Activated CD4-positive, alpha-beta T cell treated with anti-CD3 and anti-CD28 coated beads, Interleukin-2, amount 10 ng/mL, durations not matched to agents 24 days and 14 days (primary cell): ENCODE results near the gene VIPAS39. TPM values are rescaled to one million over a fixed set of nuclear protein-coding genes. Genes with fewer than 3 reads are reported as not detected.
A peak's percentile ranks its signal among the peaks of the same experiment; 100 is the strongest.

Experiments used
- DNase-seq: peaks from one replicate; pipeline ENCODE4 v3.0.0; 2022
- H3K27ac Mint-ChIP-seq: one replicate; pipeline ENCODE4 v1.8.0; 2022; ENCODE audit warnings: mild to moderate bottlenecking, mixed read lengths
- H3K27me3 Mint-ChIP-seq: one replicate; pipeline ENCODE4 v1.8.0; 2022; ENCODE audit warnings: mixed read lengths
- H3K36me3 Mint-ChIP-seq: one replicate; pipeline ENCODE4 v1.8.0; 2022; ENCODE audit warnings: low read depth, mild to moderate bottlenecking, mixed read lengths
- H3K4me1 Mint-ChIP-seq: one replicate; pipeline ENCODE4 v1.8.0; 2021; ENCODE audit warnings: mixed read lengths
- H3K4me3 Mint-ChIP-seq: one replicate; pipeline ENCODE4 v1.8.0; 2022; ENCODE audit warnings: mild to moderate bottlenecking, moderate library complexity, mixed read lengths
- H3K9me3 Mint-ChIP-seq: one replicate; pipeline ENCODE4 v1.8.0; 2021; ENCODE audit warnings: mixed read lengths
- intact Hi-C: fragments of 100-400 bp; cut with micrococcal nuclease; formaldehyde crosslinking; loops from one replicate; pipeline ENCODE4 v1.15.1; 2023
- total RNA-seq: library from RNA; stranded (reverse); gene quantifications from 2 replicates; pipeline ENCODE4 v1.2.3, GENCODE V29; 2022

VIPAS39 gene
- total RNA-seq, 1 donor from 2014 or later = 18.5 TPM

DNA sequence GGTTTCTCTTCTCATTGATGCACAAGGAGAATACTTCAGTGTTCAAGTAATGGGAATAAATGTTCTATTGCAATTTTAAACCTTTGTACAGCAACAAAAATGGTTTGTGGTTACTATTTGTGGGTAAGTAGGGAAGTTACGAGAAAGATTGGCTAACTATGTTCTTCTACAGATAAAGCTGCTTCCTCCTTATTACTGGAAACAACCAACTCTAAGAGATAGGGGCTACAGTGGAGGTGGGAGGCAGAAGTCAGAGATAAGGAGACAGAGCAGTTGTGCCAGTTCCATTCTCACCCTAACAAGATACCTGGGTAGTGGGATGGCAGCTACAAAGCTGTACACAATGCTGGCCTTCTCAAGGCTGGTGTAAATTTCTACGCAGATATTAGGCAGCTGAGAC, 50.2 kb downstream of the VIPAS39 start:
- H3K4me1 Mint-ChIP-seq = peaks cover 13% of the 10 kb centered on the region
- H3K4me3 Mint-ChIP-seq = peak overlapping the region; percentile 15
- H3K9me3 Mint-ChIP-seq = no peaks in the 10 kb centered on the region
- intact Hi-C loops = no loop called here
- no peaks in the 10 kb centered on the region for H3K27me3 Mint-ChIP-seq
- no peak overlapping the region for H3K27ac Mint-ChIP-seq
- no peaks in the 10 kb centered on the region for H3K36me3 Mint-ChIP-seq
- DNase-seq = no peak

DNA sequence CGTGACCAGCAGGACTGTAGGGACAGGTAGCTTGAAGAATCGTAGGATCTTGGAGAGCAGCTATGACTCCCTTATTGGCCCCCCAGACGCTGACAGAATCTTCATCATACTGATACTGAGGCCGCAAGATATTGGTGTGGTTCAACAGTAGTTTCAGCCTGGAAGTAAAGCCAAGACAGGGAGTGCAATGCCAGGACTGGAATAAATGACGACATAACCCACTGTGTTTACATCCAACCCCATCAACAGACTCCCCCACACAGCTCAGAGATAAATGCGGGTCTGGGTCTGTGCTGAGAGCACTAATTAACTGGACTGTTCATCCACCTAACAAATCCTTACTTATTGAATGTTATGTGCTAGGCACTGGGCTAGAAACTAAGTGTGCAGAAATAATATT, 50.7 kb downstream of the VIPAS39 start:
- intact Hi-C loops = no loop called here
- Mint-ChIP-seq H3K36me3 (no peaks in the 10 kb centered on the region), H3K27me3 (no peaks in the 10 kb centered on the region), H3K4me3 (peak overlapping the region; percentile 15), H3K27ac (no peak overlapping the region), H3K4me1 (peaks cover 13% of the 10 kb centered on the region), H3K9me3 (no peaks in the 10 kb centered on the region)
- no peak for DNase-seq

DNA sequence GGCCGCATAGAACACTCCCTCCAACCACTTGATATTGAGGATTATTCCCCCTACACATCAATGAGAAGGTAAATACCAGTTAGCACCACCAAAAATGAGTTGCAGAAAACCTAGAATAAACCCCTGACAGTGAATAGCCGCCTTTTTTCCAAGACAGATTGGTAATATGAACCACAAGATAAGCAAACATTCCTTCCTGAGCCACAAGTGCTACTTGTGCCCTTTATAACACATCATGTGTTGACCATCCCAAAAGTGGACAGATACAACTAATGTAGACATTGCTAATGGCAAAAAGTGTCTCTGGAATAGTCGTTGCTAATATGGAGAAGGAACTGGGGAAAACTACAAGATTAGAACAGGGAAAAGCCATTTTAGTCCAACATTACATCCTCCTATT, 51.3 kb downstream of the VIPAS39 start:
- H3K4me3 Mint-ChIP-seq = peak overlapping the region; percentile 10

DNA sequence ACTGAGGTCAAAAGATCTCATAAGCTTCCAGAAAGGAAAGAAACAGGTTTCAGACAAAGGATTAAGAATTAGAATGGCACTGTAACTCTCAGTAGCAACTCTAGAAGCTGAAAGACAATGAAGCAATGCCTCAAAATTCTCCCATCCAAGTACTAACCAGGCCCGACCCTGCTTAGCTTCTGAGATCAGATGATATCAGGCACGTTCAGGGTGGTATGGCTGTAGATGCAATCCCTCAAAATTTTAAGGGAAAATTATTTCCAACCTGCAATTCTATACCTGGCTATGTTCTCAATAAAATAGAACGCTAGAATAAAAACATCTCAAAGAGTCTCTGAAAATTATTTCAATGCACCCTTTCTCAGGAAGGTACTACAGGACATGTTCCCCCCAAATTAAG, 53.6 kb downstream of the VIPAS39 start:
- peaks cover 13% of the 10 kb centered on the region for H3K4me1 Mint-ChIP-seq
- no peak overlapping the region for H3K4me3 Mint-ChIP-seq
- DNase-seq = no peak
- intact Hi-C loops = no loop called here
- H3K9me3 Mint-ChIP-seq = no peaks in the 10 kb centered on the region
- no peak overlapping the region for H3K27ac Mint-ChIP-seq
- no peaks in the 10 kb centered on the region for H3K27me3 Mint-ChIP-seq
- H3K36me3 Mint-ChIP-seq = no peaks in the 10 kb centered on the region

More for the DNA sequence above, 51.3 kb downstream of the VIPAS39 start:
- Mint-ChIP-seq H3K27me3 (no peaks in the 10 kb centered on the region), H3K27ac (no peak overlapping the region), H3K4me1 (peaks cover 13% of the 10 kb centered on the region), H3K36me3 (no peaks in the 10 kb centered on the region), H3K9me3 (no peaks in the 10 kb centered on the region)
- intact Hi-C loops = no loop called here
- no peak for DNase-seq

DNA sequence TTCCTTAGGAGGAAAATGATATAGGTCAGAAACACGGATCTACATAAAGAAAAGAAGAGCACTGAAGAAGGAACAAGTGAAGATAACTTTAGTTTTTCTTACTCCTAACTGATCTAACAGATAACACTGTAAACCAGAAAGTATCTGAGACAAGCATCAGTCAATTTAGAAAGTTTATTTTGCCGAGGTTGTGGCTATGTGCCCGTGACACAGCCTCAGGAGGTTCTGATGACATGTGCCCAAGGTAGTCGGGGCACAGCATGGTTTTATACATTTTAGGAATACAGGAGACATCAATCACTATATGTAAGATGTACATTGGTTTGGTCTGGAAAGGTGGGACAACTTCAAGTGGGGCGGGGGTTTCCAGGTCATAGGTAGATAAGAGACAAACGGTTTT, 57.2 kb downstream of the VIPAS39 start:
- Mint-ChIP-seq H3K4me1 (no peaks in the 10 kb centered on the region), H3K27me3 (no peaks in the 10 kb centered on the region), H3K27ac (no peak overlapping the region), H3K36me3 (no peaks in the 10 kb centered on the region), H3K9me3 (peaks cover 3% of the 10 kb centered on the region), H3K4me3 (no peak overlapping the region)
- intact Hi-C loops = no loop called here
- DNase-seq = no peak

DNA sequence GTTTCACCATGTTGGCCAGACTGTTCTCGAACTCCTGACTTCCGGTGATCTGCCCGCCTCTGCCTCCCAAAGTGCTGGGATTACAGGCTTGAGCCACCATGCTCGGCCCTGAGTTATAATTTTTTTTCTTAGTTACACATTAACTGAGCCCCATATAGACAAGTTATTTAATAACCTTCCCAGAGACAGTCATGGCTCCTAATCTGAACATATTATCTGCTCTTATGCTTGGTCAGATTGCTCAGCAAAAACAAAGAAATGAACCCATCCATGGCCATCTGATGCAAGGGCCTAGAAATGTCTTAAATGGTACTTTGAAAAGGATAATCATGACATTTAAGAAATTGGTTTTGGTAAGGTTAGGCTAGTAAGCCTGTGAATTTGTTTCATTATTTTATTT, 67.2 kb downstream of the VIPAS39 start:
- intact Hi-C loops = no loop called here
- H3K27ac Mint-ChIP-seq = no peak overlapping the region
- H3K9me3 Mint-ChIP-seq = no peaks in the 10 kb centered on the region
- no peak overlapping the region for H3K4me3 Mint-ChIP-seq
- H3K4me1 Mint-ChIP-seq = no peaks in the 10 kb centered on the region
- no peaks in the 10 kb centered on the region for H3K36me3 Mint-ChIP-seq
- no peak for DNase-seq
- H3K27me3 Mint-ChIP-seq = no peaks in the 10 kb centered on the region

DNA sequence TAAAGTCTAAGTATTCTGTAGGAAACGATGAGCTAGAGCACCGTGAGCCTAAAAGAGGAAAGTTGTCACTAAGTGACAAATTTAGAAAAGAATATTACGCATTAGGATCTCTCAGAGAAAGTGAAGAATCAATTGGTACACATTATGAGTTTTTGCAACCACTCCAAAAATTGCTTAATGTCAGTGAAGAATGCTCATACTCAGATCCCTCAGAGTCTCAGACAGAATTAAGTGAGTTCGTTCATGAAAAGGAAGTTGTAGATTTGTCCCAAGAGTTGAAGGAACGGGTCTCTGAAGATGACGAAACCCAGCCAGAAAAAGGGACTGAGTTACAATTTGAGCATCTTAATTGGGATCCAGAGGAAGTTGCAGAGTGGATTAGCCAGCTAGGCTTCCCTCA, 78.7 kb downstream of the VIPAS39 start:
- Mint-ChIP-seq H3K27ac (no peak overlapping the region), H3K36me3 (peaks cover 17% of the 10 kb centered on the region), H3K4me1 (peaks cover 18% of the 10 kb centered on the region), H3K9me3 (no peaks in the 10 kb centered on the region), H3K27me3 (peaks cover 16% of the 10 kb centered on the region), H3K4me3 (no peak overlapping the region)
- DNase-seq = no peak
- intact Hi-C loops = loop anchor here (5.0 to 10.0 kb wide), 3 partner anchors 176 to 281 kb away; partner anchors contain the start of genes CIPC and SPTLC2

DNA sequence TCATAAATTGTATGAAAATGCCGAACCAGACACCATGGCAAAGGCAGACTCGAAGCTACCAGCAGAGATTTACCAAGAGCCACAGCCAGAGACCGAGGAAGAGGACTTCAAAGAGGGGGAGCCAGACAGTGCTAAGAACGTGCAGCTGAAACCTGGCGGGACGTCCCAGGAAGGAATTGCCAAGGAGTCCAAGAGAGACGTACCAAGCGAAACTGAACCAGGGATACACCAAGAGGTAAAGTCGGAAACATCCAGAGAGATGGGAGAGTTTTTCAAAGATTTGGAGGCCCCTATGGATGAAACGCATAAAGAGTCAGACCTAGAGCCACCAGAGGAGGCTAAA, 79.9 kb downstream of the VIPAS39 start:
- no peak overlapping the region for H3K4me3 Mint-ChIP-seq
- no peak for DNase-seq
- no peaks in the 10 kb centered on the region for H3K9me3 Mint-ChIP-seq
- peaks cover 16% of the 10 kb centered on the region for H3K27me3 Mint-ChIP-seq
- no peak overlapping the region for H3K27ac Mint-ChIP-seq
- H3K36me3 Mint-ChIP-seq = peaks cover 25% of the 10 kb centered on the region
- peaks cover 28% of the 10 kb centered on the region for H3K4me1 Mint-ChIP-seq
- intact Hi-C loops = loop anchor here (1.0 to 10.0 kb wide), 7 partner anchors 56 to 330 kb away; partner anchors contain the start of genes CIPC, GSTZ1, SPTLC2 and VIPAS39

DNA sequence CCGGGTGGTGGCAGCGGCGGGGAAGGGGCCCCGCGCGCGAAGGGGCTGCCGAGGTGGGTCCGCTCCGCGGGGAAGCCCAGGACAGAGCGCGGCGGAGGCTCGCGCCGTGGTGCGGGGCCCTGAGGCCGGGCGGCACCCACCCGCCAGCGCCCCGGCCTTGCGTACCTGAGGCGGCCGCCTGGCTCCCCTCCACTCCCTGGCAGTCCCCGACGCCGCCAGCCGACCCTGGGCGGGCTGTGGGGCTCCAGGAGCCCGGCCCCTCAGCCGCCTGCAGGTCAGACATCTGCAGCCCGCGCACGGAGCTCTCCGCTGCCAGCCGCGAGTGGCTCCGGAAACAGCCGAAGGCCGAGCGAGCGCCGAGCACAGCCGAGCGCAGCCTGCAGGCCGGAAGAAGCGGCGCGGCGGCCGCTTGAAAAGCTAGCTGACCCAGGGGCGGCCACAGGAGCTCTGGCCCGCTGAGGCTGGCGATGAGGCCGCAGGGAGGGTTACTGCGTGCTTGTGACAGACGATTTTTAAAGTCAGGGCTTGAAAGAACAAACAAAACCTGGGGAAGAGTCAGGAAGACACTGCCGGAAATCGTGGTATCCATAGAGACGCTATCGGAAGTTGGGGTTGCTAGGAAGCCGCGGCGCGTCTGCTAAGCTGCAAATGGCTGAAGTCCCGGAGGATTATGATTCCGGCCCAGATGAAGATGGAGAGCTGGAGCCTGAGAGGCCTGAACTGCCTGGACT, 80.5 kb downstream of the VIPAS39 start, which contains the start of the genes SAMD15 and TMED8:
SAMD15 (plus strand) TSS at position 609 of the 731 bp plus-strand sequence; CDS start at position 649, 40 bp downstream.
TMED8 (minus strand) TSS at position 324 of the 731 bp plus-strand sequence; CDS start at position 283, 41 bp downstream.
- H3K4me3 Mint-ChIP-seq = peak within 1 kb of the TSS; percentile 93
- peak within 1 kb of the TSS; percentile 92 for H3K27ac Mint-ChIP-seq

More for the DNA sequence above, 80.5 kb downstream of the VIPAS39 start, which contains the start of the genes SAMD15 and TMED8:
- no peaks in the 10 kb centered on the region for H3K9me3 Mint-ChIP-seq
- H3K4me1 Mint-ChIP-seq = peaks cover 29% of the 10 kb centered on the region
- intact Hi-C loops = loop anchor here (1.0 to 10.0 kb wide), 7 partner anchors 56 to 330 kb away; partner anchors contain the start of genes CIPC, GSTZ1, SPTLC2 and VIPAS39
- DNase-seq = peak; percentile 95
- peaks cover 16% of the 10 kb centered on the region for H3K27me3 Mint-ChIP-seq
- peaks cover 25% of the 10 kb centered on the region for H3K36me3 Mint-ChIP-seq

Other genes starting within 250 kb of the VIPAS39 start
- gene NGB, start 186.4 kb downstream of the VIPAS39 start, total RNA-seq = not detected in 2 replicates
- gene POMT2, start 136.7 kb downstream of the VIPAS39 start, total RNA-seq = 23.5 and 24.3 TPM in 2 replicates
- gene GSTZ1, start 136.6 kb downstream of the VIPAS39 start, total RNA-seq = 9.5 and 9.9 TPM in 2 replicates
- 31.1 and 32.1 TPM in 2 replicates for gene TMED8, start 80.5 kb downstream of the VIPAS39 start, total RNA-seq
- gene SAMD15, start 80.2 kb downstream of the VIPAS39 start, total RNA-seq = 0.28 and 0.63 TPM in 2 replicates
- 0.19 and 0.40 TPM in 2 replicates for gene NOXRED1, start 34.1 kb downstream of the VIPAS39 start, total RNA-seq
- gene AHSA1, start 492 bp upstream of the VIPAS39 start, total RNA-seq = 418 and 441 TPM in 2 replicates
- gene ISM2, start 41.2 kb upstream of the VIPAS39 start, total RNA-seq = 0.07 and 0.12 TPM in 2 replicates
- gene SPTLC2, start 159.0 kb upstream of the VIPAS39 start, total RNA-seq = 26.6 and 28.3 TPM in 2 replicates